ENCODE results near the gene ZFAND5.

The ZFAND5 gene

DNA sequence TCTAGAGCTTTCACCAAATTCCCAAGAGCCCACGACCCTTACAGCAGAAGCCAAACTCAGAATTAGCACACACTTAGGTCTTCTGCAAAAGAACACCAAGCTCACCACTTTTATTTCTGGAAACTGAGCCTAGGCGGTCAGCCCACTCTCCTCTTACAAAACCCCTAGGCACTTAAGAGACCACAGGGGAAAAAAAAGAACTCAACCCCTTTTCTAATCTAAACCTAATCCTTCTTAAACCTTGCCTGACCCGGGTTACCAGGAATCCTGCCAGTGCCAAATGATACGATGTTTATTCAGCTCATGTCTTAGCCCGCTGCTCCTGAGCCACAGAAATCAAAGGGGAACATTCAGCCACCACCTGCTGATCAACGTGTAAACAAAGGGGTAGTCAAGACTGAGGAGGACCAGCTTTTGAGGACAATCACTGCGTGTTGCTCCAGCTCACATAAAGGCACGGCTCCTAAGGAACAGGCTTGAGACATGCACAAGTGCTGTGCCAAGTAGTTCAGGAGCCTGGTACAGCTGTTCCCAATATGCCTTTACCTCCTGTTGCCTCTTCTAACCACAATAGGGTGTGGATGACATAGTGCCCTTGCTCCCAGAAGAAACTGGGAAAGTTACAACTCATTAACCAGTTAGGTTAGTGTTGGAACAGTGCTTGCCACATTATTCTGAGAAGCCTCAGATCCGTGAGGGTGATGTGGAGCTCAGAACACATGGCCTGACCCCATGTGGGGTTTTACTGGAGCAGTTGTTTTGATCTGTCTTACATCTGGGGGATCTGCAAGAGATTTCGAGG lies 49.3 kb downstream of the ZFAND5 start:
- no peaks in the 10 kb centered on the region for H3K27me3 Mint-ChIP-seq
- H3K4me1 Mint-ChIP-seq, result peaks cover 13% of the 10 kb centered on the region
- no peaks in the 10 kb centered on the region for H3K36me3 Mint-ChIP-seq
- ATAC-seq, result no peak
- no peaks in the 10 kb centered on the region for H3K9me3 Mint-ChIP-seq
- H3K27ac Mint-ChIP-seq, result peak overlapping the region; percentile 66
- H3K4me3 Mint-ChIP-seq, result no peak overlapping the region

DNA sequence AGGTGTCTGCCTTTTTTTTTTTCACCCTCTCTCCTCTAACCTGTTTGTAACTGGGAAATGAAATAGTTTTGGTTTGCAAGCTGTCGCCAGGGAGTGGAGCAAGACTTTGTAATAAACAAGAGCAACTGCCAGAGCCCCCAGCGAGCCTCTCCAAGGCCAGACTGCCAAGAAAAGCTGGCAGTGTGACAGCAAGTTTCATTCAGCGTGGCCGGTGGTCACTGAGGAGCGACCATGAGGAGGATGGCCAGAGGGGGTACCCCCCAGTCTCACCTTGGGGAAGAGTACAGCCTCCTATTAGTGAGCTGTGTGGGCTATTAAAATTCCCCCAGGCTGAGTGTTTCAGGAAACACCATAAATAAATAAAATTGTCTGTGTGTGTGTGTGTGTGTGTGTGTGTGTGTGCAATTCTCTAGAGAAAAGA lies 49.9 kb downstream of the ZFAND5 start:
- Mint-ChIP-seq H3K4me1 (peaks cover 13% of the 10 kb centered on the region), H3K27me3 (no peaks in the 10 kb centered on the region), H3K36me3 (no peaks in the 10 kb centered on the region), H3K4me3 (no peak overlapping the region), H3K27ac (peak overlapping the region; percentile 66), H3K9me3 (no peaks in the 10 kb centered on the region)
- peak; percentile 20 for ATAC-seq

- H3K27me3 Mint-ChIP-seq, result no peaks in the 10 kb centered on the region
- H3K27ac Mint-ChIP-seq, result no peak overlapping the region
- no peaks in the 10 kb centered on the region for H3K9me3 Mint-ChIP-seq
- H3K36me3 Mint-ChIP-seq, result no peaks in the 10 kb centered on the region
- H3K4me3 Mint-ChIP-seq, result no peak overlapping the region
- peaks cover 18% of the 10 kb centered on the region for H3K4me1 Mint-ChIP-seq
- ATAC-seq, result no peak
Observed at GRCh38 chr9:72313507-72313906, 51.5 kb downstream of the ZFAND5 start.

DNA sequence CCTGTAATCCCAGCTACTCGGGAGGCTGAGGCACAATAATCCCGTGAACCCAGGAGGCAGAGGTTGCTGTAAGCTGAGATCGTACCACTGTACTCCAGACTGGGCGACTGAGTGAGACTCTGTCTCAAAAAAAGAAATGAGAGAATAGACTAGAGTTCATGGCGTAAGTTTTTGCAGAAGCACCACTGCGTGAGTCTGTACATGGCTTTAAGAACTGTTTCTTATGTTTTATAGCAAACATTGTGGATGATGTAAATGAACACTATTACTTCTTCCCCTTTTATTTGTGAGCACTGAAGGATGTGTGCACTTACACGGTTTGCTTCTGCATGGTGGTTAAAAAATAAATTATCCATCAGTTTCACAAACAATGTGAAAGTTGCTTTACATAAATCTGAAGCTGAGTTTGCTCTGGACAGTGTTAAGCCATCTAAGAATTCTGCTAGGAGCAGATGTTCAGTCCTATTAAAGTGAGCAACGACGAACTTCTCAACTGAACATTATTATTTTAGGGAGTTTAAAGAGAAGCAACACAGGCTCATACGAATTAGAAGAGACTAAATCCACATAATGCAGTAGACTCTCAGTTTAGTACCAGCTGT lies 52.5 kb downstream of the ZFAND5 start:
- Mint-ChIP-seq H3K9me3 (no peaks in the 10 kb centered on the region), H3K4me1 (peaks cover 18% of the 10 kb centered on the region), H3K36me3 (no peaks in the 10 kb centered on the region), H3K27me3 (no peaks in the 10 kb centered on the region), H3K4me3 (no peak overlapping the region), H3K27ac (peak overlapping the region; percentile 19)
- ATAC-seq, result no peak

DNA sequence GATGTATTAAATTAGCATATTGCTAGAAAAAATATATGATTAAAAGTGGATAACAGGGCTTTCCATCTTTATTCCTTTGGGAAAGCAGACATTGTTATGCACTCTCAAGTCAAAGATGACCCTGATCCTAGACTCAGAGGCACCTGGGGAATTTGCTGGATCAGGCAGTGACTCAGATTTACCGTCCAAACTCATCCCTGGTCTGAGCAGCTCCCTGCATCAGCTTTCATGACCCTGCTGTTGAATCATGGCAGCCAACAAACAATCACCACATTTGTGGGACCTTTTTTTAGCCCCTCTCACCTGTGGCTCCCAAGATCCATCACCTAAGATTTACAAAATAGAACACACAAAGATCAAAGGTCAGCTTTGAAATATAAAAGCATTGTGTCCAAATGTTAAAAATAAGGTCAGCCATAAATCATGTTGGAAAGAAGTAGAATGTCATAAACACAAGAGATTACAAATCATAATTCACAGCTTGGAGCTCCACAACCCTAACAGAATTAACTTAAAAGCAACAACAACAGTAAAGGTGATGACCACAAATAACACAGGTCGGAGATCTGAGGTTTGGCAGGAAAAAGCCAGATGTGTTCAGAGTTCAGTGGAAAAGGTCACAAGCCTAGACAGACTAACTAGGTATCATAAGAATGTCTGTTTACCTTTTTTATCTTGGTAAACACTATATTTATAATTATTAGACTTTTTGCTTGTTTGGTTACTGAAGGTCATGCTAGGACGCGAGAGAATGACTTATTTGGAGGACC lies 55.5 kb downstream of the ZFAND5 start:
- no peak for ATAC-seq
- Mint-ChIP-seq H3K4me3 (no peak overlapping the region), H3K36me3 (no peaks in the 10 kb centered on the region), H3K9me3 (no peaks in the 10 kb centered on the region), H3K27me3 (no peaks in the 10 kb centered on the region), H3K4me1 (peaks cover 27% of the 10 kb centered on the region), H3K27ac (no peak overlapping the region)

GRCh38 chr9:72306761-72307160 lies 58.2 kb downstream of the ZFAND5 start:
- no peaks in the 10 kb centered on the region for H3K27me3 Mint-ChIP-seq
- no peaks in the 10 kb centered on the region for H3K36me3 Mint-ChIP-seq
- no peak for ATAC-seq
- no peak overlapping the region for H3K4me3 Mint-ChIP-seq
- H3K27ac Mint-ChIP-seq, result peak overlapping the region; percentile 55
- H3K4me1 Mint-ChIP-seq, result peaks cover 36% of the 10 kb centered on the region
- no peaks in the 10 kb centered on the region for H3K9me3 Mint-ChIP-seq

- H3K4me1 Mint-ChIP-seq, result peaks cover 46% of the 10 kb centered on the region
- no peaks in the 10 kb centered on the region for H3K36me3 Mint-ChIP-seq
- H3K9me3 Mint-ChIP-seq, result no peaks in the 10 kb centered on the region
- peak overlapping the region; percentile 96 for H3K27ac Mint-ChIP-seq
- H3K27me3 Mint-ChIP-seq, result no peaks in the 10 kb centered on the region
- H3K4me3 Mint-ChIP-seq, result peak overlapping the region; percentile 64
- no peak for ATAC-seq
Observed at GRCh38 chr9:72305707-72306106, 59.3 kb downstream of the ZFAND5 start.

GRCh38 chr9:72305102-72305546 lies 59.9 kb downstream of the ZFAND5 start:
- Mint-ChIP-seq H3K4me3 (peak overlapping the region; percentile 64), H3K4me1 (peaks cover 51% of the 10 kb centered on the region), H3K36me3 (no peaks in the 10 kb centered on the region), H3K9me3 (no peaks in the 10 kb centered on the region), H3K27me3 (no peaks in the 10 kb centered on the region), H3K27ac (peak overlapping the region; percentile 96)
- peak; percentile 91 for ATAC-seq

DNA sequence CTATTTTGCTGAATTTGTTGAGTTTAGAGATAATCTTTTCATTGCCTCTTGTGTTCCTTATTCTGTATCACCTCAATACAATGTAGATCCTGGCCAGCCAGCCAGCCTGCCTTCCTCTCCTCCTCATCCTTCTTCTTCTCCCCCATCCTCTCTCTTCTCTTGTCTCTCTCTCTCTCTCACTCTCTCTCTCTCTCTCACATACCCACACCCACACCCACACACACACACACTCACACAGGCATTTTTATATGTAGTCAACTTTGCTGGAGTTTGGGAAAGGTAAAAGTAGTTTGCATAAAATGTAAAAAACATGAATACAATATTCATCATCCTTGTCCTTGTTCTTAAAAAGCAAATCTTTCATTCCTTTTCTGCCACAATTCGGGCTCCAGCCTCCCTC lies 60.5 kb downstream of the ZFAND5 start:
- no peaks in the 10 kb centered on the region for H3K27me3 Mint-ChIP-seq
- peaks cover 53% of the 10 kb centered on the region for H3K4me1 Mint-ChIP-seq
- H3K9me3 Mint-ChIP-seq, result no peaks in the 10 kb centered on the region
- ATAC-seq, result no peak
- H3K36me3 Mint-ChIP-seq, result no peaks in the 10 kb centered on the region
- H3K4me3 Mint-ChIP-seq, result peak overlapping the region; percentile 64
- H3K27ac Mint-ChIP-seq, result peak overlapping the region; percentile 96

All from stimulated activated memory B cell treated with anti-CD40 and anti-IgM and Interleukin-4, amounts not matched to agents 10 μg/mL and 1 μg/mL and 100 μg/mL, for 72 hours (primary cell).